ENCODE data around the gene MEIKIN. TPM values are rescaled to one million over a fixed set of nuclear protein-coding genes. Genes with fewer than 3 reads are reported as not detected.
A peak's percentile ranks its signal among the peaks of the same experiment; 100 is the strongest.
"Not testable (repeated sequence)": the region's sequence is repeated elsewhere in the genome, so short reads cannot be mapped to it uniquely, and the experiment has no call there.

Gene MEIKIN
- total RNA-seq, 1 donor from 2014 or later, result not detected

- no peak for DNase-seq (ENCODE audit: low read depth, low spot score)
These were observed 132.9 kb downstream of the MEIKIN start for GRCh38 chr5:131812371-131813160.

- DNase-seq (ENCODE audit: low read depth, low spot score), result no peak
These were observed 134.8 kb downstream of the MEIKIN start for GRCh38 chr5:131810510-131811249.

GRCh38 chr5:131796793-131797693, 148.4 kb downstream of the MEIKIN start, which contains the start of gene FNIP1:
Gene FNIP1 (minus strand): TSS chr5:131797017. CDS start chr5:131796921, 96 bp downstream.
- peak; percentile 84 for DNase-seq (ENCODE audit: low read depth, low spot score)

GRCh38 chr5:131795879-131796792, 149.3 kb downstream of the MEIKIN start:
- no peak for DNase-seq (ENCODE audit: low read depth, low spot score)

GRCh38 chr5:131795228-131795627, 150.2 kb downstream of the MEIKIN start:
- no peak for DNase-seq (ENCODE audit: low read depth, low spot score)

- DNase-seq (ENCODE audit: low read depth, low spot score), result no peak
These were observed 150.9 kb downstream of the MEIKIN start for GRCh38 chr5:131794586-131794985.

- DNase-seq (ENCODE audit: low read depth, low spot score), result no peak
These were observed 152.6 kb downstream of the MEIKIN start for GRCh38 chr5:131792896-131793295.

GRCh38 chr5:131791866-131792265, 153.6 kb downstream of the MEIKIN start:
- DNase-seq (ENCODE audit: low read depth, low spot score), result no peak

- DNase-seq (ENCODE audit: low read depth, low spot score), result no peak
These were observed 154.9 kb downstream of the MEIKIN start for GRCh38 chr5:131790550-131790949.

- no peak for DNase-seq (ENCODE audit: low read depth, low spot score)
These were observed 155.7 kb downstream of the MEIKIN start for GRCh38 chr5:131789765-131790164.

GRCh38 chr5:131787736-131788135, 157.7 kb downstream of the MEIKIN start:
- DNase-seq (ENCODE audit: low read depth, low spot score), result no peak

GRCh38 chr5:131786900-131787692, 158.4 kb downstream of the MEIKIN start:
- DNase-seq (ENCODE audit: low read depth, low spot score), result no peak

GRCh38 chr5:131786036-131786435, 159.4 kb downstream of the MEIKIN start:
- DNase-seq (ENCODE audit: low read depth, low spot score), result no peak

- DNase-seq (ENCODE audit: low read depth, low spot score), result no peak
These were observed 161.6 kb downstream of the MEIKIN start for GRCh38 chr5:131783874-131784273.

GRCh38 chr5:131783357-131783756, 162.1 kb downstream of the MEIKIN start:
- no peak for DNase-seq (ENCODE audit: low read depth, low spot score)

GRCh38 chr5:131782717-131783116, 162.7 kb downstream of the MEIKIN start:
- no peak for DNase-seq (ENCODE audit: low read depth, low spot score)

- not testable (repeated sequence) for DNase-seq (ENCODE audit: low read depth, low spot score)
These were observed 167.3 kb downstream of the MEIKIN start for GRCh38 chr5:131778141-131778540.

GRCh38 chr5:131776450-131776849, 169.0 kb downstream of the MEIKIN start:
- DNase-seq (ENCODE audit: low read depth, low spot score), result no peak

GRCh38 chr5:131774652-131775367, 170.7 kb downstream of the MEIKIN start:
- no peak for DNase-seq (ENCODE audit: low read depth, low spot score)

Data from pulmonary artery endothelial cell (primary cell).